Measurements from ENCODE around the gene CALN1. TPM values are rescaled to one million over a fixed set of nuclear protein-coding genes. Genes with fewer than 3 reads are reported as not detected.
"Not testable (repeated sequence)": the region's sequence is repeated elsewhere in the genome, so short reads cannot be mapped to it uniquely, and the experiment has no call there.

Gene CALN1
- total RNA-seq, 1 experiment from 2014 or later: not detected

- Histone ChIP-seq H3K4me3 (no peak overlapping the region), H3K9me3 (no peaks in the 10 kb centered on the region), H3K27me3 (no peaks in the 10 kb centered on the region), H3K36me3 (no peaks in the 10 kb centered on the region)
- DNase-seq: no peak
Measured at GRCh38 chr7:71987200-71987767, 424.9 kb downstream of the CALN1 start.

- Histone ChIP-seq H3K4me3 (no peak overlapping the region), H3K27me3 (no peaks in the 10 kb centered on the region), H3K36me3 (no peaks in the 10 kb centered on the region), H3K9me3 (no peaks in the 10 kb centered on the region)
- DNase-seq: no peak
Measured at GRCh38 chr7:71984348-71984747, 427.8 kb downstream of the CALN1 start.

GRCh38 chr7:71982851-71983250 is 429.3 kb downstream of the CALN1 start:
- Histone ChIP-seq H3K4me3 (no peak overlapping the region), H3K27me3 (no peaks in the 10 kb centered on the region), H3K9me3 (no peaks in the 10 kb centered on the region), H3K36me3 (no peaks in the 10 kb centered on the region)
- DNase-seq: no peak

- Histone ChIP-seq H3K27me3 (no peaks in the 10 kb centered on the region), H3K36me3 (no peaks in the 10 kb centered on the region), H3K4me3 (no peak overlapping the region), H3K9me3 (no peaks in the 10 kb centered on the region)
- DNase-seq: no peak
Measured at GRCh38 chr7:71976645-71977044, 435.5 kb downstream of the CALN1 start.

GRCh38 chr7:71974611-71975010 is 437.5 kb downstream of the CALN1 start:
- no peak for DNase-seq
- Histone ChIP-seq H3K4me3 (no peak overlapping the region), H3K36me3 (no peaks in the 10 kb centered on the region), H3K27me3 (no peaks in the 10 kb centered on the region), H3K9me3 (no peaks in the 10 kb centered on the region)

GRCh38 chr7:71972534-71972933 is 439.6 kb downstream of the CALN1 start:
- DNase-seq: no peak
- no peaks in the 10 kb centered on the region for H3K9me3 ChIP-seq
- H3K4me3 ChIP-seq: no peak overlapping the region
- no peaks in the 10 kb centered on the region for H3K36me3 ChIP-seq
- H3K27me3 ChIP-seq: no peaks in the 10 kb centered on the region

GRCh38 chr7:71970725-71971124 is 441.4 kb downstream of the CALN1 start:
- Histone ChIP-seq H3K4me3 (no peak overlapping the region), H3K36me3 (no peaks in the 10 kb centered on the region), H3K9me3 (no peaks in the 10 kb centered on the region), H3K27me3 (no peaks in the 10 kb centered on the region)
- no peak for DNase-seq

- no peaks in the 10 kb centered on the region for H3K27me3 ChIP-seq
- H3K36me3 ChIP-seq: no peaks in the 10 kb centered on the region
- no peak overlapping the region for H3K4me3 ChIP-seq
- H3K9me3 ChIP-seq: no peaks in the 10 kb centered on the region
- no peak for DNase-seq
Measured at GRCh38 chr7:71962636-71963035, 449.5 kb downstream of the CALN1 start.

- H3K27me3 ChIP-seq: no peaks in the 10 kb centered on the region; the same call in 1 of the 2 replicates
- H3K9me3 ChIP-seq: no peaks in the 10 kb centered on the region
- DNase-seq: no peak
- H3K36me3 ChIP-seq: no peaks in the 10 kb centered on the region
- H3K4me3 ChIP-seq: no peak overlapping the region
Measured at GRCh38 chr7:71961283-71961682, 450.9 kb downstream of the CALN1 start.

GRCh38 chr7:71942115-71942514 is 470.0 kb downstream of the CALN1 start:
- Histone ChIP-seq H3K36me3 (no peaks in the 10 kb centered on the region), H3K27me3 (no peaks in the 10 kb centered on the region), H3K9me3 (no peaks in the 10 kb centered on the region), H3K4me3 (no peak overlapping the region)
- DNase-seq: no peak

GRCh38 chr7:71937840-71938371 is 474.2 kb downstream of the CALN1 start:
- H3K4me3 ChIP-seq: no peak overlapping the region
- H3K9me3 ChIP-seq: no peaks in the 10 kb centered on the region
- no peak for DNase-seq
- H3K27me3 ChIP-seq: no peaks in the 10 kb centered on the region
- no peaks in the 10 kb centered on the region for H3K36me3 ChIP-seq

GRCh38 chr7:71935674-71936073 is 476.5 kb downstream of the CALN1 start:
- no peaks in the 10 kb centered on the region for H3K27me3 ChIP-seq
- H3K4me3 ChIP-seq: no peak overlapping the region
- no peaks in the 10 kb centered on the region for H3K36me3 ChIP-seq
- no peak for DNase-seq
- H3K9me3 ChIP-seq: no peaks in the 10 kb centered on the region

GRCh38 chr7:71933426-71933825 is 478.7 kb downstream of the CALN1 start:
- Histone ChIP-seq H3K36me3 (no peaks in the 10 kb centered on the region), H3K27me3 (no peaks in the 10 kb centered on the region), H3K4me3 (no peak overlapping the region), H3K9me3 (no peaks in the 10 kb centered on the region)
- DNase-seq: no peak

GRCh38 chr7:71925663-71926062 is 486.5 kb downstream of the CALN1 start:
- DNase-seq: no peak
- no peak overlapping the region for H3K4me3 ChIP-seq
- H3K9me3 ChIP-seq: no peaks in the 10 kb centered on the region
- no peaks in the 10 kb centered on the region for H3K27me3 ChIP-seq
- H3K36me3 ChIP-seq: no peaks in the 10 kb centered on the region

- not testable (repeated sequence) for DNase-seq, H3K36me3 ChIP-seq, H3K27me3 ChIP-seq, H3K4me3 ChIP-seq, H3K9me3 ChIP-seq
Measured at GRCh38 chr7:71914204-71914603, 497.9 kb downstream of the CALN1 start.

GRCh38 chr7:71912476-71912875 is 499.7 kb downstream of the CALN1 start:
- Histone ChIP-seq H3K36me3 (no peaks in the 10 kb centered on the region), H3K27me3 (no peaks in the 10 kb centered on the region), H3K9me3 (no peaks in the 10 kb centered on the region), H3K4me3 (no peak overlapping the region)
- peak; percentile 1 for DNase-seq

GRCh38 chr7:71911051-71911450 is 501.1 kb downstream of the CALN1 start:
- no peaks in the 10 kb centered on the region for H3K36me3 ChIP-seq
- no peaks in the 10 kb centered on the region for H3K9me3 ChIP-seq
- DNase-seq: no peak
- H3K27me3 ChIP-seq: no peaks in the 10 kb centered on the region
- no peak overlapping the region for H3K4me3 ChIP-seq

GRCh38 chr7:71905821-71906220 is 506.3 kb downstream of the CALN1 start:
- no peaks in the 10 kb centered on the region for H3K36me3 ChIP-seq
- DNase-seq: no peak
- no peaks in the 10 kb centered on the region for H3K27me3 ChIP-seq
- no peak overlapping the region for H3K4me3 ChIP-seq
- H3K9me3 ChIP-seq: no peaks in the 10 kb centered on the region

GRCh38 chr7:71904484-71904883 is 507.7 kb downstream of the CALN1 start:
- Histone ChIP-seq H3K4me3 (no peak overlapping the region), H3K9me3 (no peaks in the 10 kb centered on the region), H3K36me3 (no peaks in the 10 kb centered on the region), H3K27me3 (no peaks in the 10 kb centered on the region)
- DNase-seq: no peak

Data from MG63 (cell line).